GM20000 (cell line): ENCODE measurements around the gene PTPRZ1.

ENCODE experiments used
- DNase-seq: peaks from one replicate; pipeline ENCODE4 v3.0.0; 2012; ENCODE audit warnings: low spot score
- TF ChIP-seq, protein P1 (sequence below): IDR thresholded peaks from 2 replicates; pipeline ENCODE4 v1.5.1; 2012; ENCODE audit warnings: mild to moderate bottlenecking, control low read depth; ENCODE audit errors: extremely low read depth, missing control alignments

The PTPRZ1 gene

DNA sequence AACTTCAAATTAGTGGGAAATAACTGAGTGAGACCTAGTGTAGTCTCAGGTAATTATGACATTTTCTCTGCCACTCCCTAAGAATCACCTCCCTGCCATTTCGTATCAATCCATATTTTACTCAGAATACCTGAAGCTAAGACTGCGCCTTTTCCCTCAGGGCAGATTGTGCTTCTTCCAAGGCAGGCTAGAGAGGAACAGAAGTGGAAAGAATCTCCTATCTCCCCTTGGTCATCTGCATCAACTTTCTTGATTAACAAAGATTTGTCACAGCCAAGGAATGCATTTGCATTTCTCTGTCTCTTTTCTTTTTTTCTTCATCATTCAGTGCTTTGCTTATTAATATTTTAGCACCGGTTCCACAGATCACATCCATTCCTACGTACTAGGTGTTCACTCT lies 119.1 kb downstream of the PTPRZ1 start:
- no peak for DNase-seq
- TF ChIP-seq, protein P1, sequence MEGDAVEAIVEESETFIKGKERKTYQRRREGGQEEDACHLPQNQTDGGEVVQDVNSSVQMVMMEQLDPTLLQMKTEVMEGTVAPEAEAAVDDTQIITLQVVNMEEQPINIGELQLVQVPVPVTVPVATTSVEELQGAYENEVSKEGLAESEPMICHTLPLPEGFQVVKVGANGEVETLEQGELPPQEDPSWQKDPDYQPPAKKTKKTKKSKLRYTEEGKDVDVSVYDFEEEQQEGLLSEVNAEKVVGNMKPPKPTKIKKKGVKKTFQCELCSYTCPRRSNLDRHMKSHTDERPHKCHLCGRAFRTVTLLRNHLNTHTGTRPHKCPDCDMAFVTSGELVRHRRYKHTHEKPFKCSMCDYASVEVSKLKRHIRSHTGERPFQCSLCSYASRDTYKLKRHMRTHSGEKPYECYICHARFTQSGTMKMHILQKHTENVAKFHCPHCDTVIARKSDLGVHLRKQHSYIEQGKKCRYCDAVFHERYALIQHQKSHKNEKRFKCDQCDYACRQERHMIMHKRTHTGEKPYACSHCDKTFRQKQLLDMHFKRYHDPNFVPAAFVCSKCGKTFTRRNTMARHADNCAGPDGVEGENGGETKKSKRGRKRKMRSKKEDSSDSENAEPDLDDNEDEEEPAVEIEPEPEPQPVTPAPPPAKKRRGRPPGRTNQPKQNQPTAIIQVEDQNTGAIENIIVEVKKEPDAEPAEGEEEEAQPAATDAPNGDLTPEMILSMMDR = no peak

DNA sequence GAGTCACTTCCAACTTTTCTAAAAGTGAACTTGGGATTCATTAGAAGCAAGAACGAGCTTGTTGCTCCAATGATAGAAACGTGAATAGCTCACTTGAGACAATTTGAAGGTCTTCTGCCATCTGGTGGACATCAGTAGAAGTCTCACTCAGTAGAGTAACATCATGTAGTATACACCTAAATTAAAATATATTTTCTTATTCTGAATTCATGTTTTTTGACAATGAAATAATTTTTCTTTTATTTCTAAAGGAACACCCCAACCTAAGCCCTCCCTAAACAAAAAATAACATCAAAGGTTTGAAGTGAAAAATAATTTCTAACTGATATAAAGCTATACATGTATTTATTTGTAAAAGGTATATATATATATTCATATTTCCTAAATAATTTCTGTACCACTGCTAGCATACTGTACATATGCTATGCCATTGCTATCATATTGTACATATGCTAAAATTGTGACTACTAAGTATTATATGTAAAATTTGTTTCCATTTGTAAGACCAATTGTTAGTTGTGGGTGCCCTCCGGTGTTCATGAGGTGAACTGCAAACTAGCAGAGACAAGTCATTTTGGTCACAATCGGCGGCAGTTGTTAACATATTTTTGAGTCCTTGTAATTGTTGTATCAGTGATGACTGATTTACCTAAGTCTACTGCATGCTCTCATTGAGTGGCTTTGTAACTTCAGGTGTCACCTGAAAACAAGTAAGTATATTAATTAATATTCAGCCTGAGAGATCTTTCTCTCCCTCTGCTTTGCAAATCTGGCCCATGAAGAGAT lies 121.9 kb downstream of the PTPRZ1 start:
- DNase-seq = peak; percentile 45
- TF ChIP-seq, protein P1 = peak; percentile 58

DNA sequence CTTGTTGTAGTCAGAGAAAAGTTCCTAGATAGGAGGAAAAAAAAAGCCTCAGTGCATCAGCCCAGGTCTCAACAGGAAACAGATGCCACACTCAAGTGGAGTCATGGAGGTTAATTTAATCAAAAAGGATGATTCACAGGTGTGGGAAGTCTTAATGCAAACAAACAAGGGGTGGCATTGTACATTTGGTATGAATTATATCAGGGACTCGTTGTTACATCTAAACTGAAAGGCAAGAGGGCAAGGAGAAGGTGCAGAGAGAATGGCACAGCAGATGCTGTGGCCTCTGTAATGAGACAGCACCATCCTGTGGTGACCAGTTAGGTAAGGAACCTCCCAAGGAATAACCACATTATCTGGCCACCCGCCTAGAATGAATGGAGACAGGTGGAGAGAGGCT lies 133.7 kb downstream of the PTPRZ1 start:
- DNase-seq = no peak
- TF ChIP-seq, protein P1 = no peak

DNA sequence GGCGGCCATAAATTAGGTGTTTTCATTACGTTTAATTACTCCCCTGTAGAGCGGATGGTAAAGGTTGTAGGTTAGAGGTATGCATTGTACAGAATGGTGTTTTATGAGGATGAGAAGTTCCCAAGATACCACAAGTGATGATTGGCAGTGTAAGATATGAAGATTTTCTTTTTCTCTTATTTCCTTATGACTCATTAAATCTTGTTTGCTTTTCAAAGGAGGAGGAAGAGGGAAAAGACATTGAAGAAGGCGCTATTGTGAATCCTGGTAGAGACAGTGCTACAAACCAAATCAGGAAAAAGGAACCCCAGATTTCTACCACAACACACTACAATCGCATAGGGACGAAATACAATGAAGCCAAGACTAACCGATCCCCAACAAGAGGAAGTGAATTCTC lies 137.2 kb downstream of the PTPRZ1 start:
- DNase-seq = no peak
- TF ChIP-seq, protein P1 = no peak

DNA sequence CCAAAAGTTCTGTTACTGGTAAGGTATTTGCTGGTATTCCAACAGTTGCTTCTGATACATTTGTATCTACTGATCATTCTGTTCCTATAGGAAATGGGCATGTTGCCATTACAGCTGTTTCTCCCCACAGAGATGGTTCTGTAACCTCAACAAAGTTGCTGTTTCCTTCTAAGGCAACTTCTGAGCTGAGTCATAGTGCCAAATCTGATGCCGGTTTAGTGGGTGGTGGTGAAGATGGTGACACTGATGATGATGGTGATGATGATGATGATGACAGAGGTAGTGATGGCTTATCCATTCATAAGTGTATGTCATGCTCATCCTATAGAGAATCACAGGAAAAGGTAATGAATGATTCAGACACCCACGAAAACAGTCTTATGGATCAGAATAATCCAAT lies 140.1 kb downstream of the PTPRZ1 start:
- DNase-seq = no peak
- TF ChIP-seq, protein P1 = no peak

DNA sequence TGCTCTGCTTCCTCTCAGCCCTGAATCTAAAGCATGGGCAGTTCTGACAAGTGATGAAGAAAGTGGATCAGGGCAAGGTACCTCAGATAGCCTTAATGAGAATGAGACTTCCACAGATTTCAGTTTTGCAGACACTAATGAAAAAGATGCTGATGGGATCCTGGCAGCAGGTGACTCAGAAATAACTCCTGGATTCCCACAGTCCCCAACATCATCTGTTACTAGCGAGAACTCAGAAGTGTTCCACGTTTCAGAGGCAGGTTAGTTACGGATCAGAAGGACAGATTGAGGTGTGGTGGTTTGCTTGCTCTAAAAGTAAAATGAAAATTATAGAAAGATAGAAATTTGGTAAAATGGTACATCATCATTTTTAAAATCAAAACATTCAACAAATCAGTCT lies 140.7 kb downstream of the PTPRZ1 start:
- TF ChIP-seq, protein P1 = no peak

DNA sequence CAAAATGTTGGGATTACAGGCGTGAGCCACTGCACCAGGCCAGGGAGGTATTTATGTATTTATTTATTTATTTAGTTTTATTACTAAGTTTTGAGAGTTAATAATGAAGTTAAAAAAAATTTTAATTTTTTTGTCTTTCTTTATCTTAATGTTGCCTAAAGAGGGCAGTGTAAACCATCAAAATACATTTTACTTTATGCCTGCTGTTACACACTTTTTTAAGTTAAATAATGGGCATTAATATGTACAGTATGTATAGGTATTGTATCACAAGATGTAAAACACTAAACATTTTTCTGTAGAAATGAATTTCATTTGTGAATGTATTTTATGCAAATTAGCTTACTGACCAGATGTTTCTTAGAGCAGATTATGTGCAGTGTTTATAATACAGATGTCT lies 141.7 kb downstream of the PTPRZ1 start:
- TF ChIP-seq, protein P1 = no peak
- no peak for DNase-seq

More for the DNA sequence above, 140.7 kb downstream of the PTPRZ1 start:
- no peak for DNase-seq
